DMS79 treated with DMSO at 0.1 percent for 48 hours (cell line): ENCODE data around the gene ZBED2.

Source experiments
- DNase-seq: peaks from one replicate; lab custom pipeline; 2025; lab: John Stamatoyannopoulos, UW

ZBED2 gene

DNA sequence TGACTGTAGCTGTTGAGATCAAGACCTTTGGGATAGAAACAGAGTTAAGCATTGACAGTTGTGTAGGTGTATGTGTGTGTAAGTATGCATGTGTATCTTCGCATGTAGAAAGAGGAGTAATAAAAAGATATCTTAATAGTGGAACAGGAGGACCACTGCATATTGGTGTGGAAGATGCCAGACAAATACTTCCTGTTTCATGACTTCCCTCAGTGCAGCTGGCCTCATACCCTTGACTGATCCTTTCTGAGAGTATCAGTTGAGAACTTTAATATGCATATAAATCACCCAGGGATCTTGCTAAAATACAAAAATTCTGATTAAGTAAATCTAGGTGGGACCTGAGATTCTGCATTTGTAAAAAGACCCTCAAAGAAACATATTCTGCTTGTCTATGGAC is 8.5 kb upstream of the ZBED2 start:
- DNase-seq: no peak

DNA sequence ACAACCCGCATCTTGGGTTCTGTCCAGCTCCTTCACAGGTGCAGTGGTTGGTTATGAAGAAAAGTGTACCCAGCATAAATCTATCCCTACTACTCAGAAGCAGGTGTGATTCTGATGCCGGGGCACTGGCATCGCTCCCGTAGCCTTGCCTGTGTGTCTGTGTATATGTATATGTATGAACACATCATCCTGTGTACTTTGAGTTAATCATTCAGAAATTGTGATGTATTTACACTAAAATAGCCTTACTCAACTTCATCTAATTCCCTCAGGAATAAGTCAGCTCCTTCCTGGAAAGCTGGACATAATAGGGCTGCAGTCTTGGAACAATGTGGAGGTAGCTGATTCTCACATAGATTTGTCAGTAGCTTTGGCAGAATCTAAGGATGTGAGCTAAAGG is 6.7 kb upstream of the ZBED2 start:
- DNase-seq: no peak

DNA sequence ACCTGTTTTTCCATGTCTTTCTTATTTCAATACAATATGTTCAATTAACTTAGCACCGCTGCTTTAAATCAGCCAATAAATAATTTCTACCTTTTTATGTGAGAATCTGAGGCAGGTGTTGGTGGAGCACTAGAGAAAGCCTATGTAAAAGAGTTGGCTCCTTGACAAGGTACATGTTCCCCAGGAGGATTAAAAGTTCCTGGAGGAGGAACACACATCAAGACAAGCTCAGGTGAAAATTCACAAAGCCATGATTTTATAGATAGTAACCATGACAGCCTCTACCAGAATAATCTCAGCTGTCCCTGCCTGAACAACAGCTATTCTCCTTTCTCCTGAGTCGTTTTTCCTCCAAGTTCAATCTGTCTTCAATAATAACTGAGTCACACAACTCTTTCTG is 3.4 kb upstream of the ZBED2 start:
- DNase-seq: peak; percentile 15

DNA sequence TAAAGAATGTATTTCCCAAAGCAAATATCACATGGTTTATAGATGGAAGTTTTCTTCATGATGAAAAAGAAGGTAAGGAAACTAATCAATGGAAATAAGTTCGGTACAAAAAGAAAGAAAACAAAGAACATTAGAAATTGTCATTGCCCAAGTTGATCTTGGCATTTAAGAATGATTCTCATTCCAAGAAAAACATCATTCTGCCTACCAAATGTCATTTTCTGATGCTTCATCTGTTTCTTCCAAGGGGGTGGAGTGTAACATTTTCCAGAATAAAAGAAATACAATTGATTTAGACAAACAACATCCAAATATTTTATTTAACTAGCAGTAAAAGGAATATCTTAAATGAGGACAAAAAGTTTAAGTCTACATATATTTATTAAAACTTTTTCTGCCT is 3.0 kb upstream of the ZBED2 start:
- DNase-seq: no peak

DNA sequence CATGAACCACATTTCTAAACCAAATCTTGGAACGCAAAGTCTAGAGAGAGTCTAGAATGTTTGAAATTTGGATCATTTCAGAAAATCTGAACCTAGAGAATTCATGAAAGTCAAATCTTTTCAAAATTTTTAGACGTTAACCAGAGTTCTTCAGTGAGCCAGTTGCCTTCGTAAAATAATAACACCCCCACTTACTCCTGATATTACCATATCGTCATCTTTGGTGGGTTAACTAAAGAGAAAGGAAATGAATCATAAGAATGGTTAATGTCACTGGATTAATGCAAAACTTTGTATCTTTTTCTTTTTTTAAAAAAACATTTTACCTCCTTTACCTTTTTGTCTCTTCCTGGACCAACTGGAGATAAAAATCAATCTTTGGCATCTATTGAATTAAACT is 1.2 kb upstream of the ZBED2 start:
- DNase-seq: no peak

DNA sequence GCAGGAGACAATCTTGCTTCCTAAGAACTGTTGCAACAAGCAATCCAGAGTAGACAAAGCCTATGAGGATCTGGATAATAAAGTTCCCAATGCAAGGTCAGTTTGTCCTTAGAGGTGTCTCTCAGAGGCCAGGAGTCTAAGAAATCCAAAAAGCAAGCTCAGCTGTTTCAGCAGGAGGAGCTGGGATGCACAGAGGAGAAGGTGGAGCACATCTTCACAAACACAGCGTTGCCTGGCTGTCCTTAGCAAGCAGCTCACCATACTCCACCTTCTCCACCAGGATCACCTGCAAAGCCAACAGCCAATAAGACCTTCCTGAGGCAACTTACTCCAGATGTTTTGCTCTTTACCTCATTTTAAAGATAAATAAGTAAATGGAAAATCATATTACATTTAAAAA is 365 bp downstream of the ZBED2 start:
- no peak for DNase-seq

DNA sequence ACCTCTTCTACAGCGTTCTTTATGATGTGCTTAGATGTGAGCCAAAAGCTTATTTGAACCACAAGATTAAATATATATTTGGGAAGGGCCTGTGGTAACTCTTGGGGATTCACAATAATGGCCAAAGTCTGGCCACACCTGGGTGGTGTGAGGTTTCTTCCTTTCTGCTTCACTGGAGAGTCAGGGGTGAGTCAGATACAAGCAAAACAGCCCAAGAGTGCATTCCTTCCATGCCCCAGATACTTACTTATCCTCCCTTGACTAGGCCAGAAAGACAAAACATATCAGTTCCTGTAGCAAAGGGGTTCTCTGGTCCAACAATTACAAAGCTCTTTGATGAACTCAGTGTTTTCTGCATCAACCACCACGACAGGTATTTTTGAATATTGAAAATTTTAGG is 941 bp downstream of the ZBED2 start:
- no peak for DNase-seq

DNA sequence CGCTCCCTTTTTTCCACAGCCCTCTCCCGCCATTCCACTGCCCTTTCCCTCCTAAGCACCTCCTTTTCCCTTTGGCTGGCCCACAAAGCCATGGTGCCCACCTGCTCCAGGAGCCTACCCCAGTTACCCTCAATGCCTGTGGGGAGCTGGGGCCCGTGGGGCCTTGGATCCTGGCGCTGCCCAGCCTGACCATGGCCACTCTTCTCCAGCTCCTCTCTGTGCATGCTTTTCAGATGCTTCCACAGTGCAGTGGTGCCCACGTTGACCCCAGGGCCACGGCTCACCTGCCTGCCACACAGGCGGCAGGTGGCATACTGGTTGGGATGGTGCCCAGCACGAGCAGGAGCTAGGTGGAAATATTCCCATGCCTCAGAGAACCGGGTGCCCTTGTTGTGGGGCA is 1.5 kb downstream of the ZBED2 start:
- no peak for DNase-seq

DNA sequence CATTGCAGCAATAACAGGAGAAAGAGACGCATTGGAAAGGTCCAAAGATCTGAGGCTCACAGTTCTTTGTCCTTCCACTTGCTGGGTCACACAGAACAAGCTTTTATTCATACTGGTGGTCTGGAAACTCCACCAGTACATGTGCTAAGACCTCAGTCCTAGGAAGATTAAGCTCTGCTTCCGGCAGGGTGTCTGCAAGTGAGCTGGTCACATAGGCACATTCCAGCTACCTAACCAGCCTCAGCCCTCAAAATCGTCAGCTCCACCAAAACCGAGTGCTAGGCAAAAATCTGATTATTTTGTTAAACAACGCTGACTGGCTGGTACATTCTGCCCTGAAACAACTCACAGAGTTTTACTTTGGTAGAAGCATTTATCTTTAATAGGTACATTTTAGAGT is 2.2 kb downstream of the ZBED2 start:
- no peak for DNase-seq

DNA sequence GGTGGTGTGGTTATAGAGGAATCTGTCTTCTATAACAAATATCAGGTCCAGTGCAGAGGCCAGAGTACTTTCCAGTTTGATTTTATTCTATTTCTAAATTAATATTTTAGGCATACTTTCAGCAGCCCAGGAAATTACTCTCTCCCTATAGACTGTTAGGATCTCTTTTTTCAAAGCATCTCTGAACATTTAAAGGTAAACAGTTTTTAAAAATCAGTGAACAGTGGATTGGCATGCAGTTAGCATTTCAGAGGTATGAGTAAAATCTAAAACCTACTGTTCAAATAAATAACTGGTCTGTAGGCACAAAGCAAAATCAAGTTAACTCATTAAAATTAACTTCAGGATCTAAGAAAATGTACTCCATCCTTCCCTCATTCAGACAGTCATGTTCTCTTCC is 3.0 kb downstream of the ZBED2 start:
- no peak for DNase-seq

DNA sequence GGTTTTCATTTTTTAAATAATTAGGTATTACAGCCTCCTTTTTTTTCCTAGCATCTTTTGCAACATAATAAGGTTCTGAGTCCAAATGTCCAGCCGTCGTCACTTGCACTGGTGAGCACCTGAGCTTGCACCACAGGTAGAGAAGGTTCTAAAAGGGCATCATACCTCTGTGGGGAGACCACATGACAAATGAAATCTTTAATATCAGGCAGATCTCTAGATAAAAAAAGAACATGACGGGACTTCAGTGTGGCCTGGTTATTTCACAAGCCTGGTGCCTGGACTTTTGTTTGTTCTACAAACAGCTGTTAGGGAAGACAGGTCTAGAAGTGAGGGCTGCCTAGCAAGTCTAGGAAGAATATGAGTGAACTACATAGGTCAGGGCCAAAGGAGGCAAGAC is 3.6 kb downstream of the ZBED2 start:
- no peak for DNase-seq

DNA sequence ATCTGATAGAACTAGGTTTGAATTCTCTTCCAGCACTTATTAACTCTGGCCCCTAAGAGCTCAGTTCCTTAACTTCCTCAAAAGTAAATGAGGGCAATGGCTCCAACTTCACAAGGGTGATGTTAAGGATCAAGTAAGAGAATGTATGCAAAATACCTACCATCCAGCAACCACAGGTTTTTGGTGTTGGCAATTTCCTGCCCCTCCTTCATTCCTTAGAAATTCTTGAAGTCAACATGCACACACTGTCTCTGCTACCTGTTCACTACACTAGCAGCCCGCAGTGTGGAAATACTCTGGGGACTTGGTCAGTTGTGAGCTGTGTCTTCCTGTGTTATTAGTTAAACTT is 5.0 kb downstream of the ZBED2 start:
- DNase-seq: no peak

DNA sequence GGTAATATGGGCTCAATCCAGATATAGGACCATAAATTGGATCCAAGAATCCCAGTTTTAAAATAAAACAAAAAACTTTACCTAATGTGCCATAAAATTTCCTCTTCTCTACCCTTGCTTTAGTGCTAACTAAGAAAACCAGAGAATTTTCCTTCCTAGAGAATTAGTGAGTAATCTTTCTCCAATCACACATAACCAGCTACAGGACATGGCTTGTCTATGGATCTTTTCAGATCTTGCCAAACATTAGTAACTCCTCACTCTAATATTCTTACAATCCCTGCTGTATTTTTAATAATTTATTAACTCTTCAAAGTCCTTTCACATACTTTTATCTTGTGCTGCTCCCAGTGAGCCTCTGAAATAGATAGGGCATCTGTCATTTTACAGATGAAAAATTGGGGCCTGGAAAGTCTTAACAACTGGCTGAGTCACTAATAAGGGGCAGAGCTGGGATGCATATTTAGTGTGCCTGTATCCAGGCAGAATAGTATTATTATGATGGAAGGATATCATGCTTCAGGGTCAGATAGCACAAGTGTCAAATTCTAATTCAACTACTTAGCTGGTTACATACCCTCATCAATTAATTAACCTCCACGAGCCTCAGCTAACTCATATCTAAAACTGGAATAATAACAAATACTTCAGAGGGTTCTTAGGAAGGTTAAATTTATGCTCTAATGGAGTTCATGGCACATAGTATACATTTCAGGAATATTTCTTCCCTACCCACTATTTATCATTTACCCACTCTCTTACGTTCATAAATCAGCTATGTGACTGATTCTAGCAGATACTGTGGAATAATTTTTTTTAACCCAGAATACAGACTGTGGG is 5.6 kb downstream of the ZBED2 start:
- no peak for DNase-seq

DNA sequence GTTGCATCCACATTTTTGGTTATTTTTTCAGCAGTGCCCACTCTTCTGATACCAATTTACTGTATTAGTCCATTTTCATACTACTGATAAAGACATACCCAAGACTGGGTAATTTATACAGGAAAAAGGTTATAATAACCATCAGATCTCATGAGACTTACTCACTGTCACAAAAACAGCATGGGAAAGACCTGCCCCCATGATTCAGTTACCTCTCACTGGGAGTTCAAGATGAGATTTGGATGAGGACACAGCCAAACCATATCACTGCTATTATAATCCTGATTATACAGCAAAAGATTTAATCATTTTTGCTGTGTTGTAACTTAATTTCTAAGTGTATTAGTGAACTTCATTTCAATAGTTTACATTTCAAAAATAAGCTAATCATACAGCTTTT is 6.6 kb downstream of the ZBED2 start:
- no peak for DNase-seq

DNA sequence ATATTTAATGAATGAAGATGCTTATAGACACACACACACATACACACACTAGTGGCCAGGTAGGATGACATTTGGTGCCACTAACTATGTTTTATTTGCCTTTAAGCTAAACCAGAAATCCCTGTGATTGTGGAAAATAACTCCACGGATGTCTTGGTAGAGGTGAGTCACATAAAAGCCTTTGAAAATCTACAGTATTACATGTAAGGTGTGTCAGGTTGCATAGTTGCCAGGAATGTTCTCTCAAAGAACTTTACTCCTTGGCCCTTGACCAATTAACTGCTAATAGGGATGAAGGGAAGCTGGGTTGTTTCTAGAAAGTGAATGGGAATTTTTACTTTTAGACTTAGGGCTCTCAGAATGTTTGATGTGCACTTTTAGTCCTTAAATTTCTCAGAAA is 9.9 kb downstream of the ZBED2 start:
- no peak for DNase-seq

DNA sequence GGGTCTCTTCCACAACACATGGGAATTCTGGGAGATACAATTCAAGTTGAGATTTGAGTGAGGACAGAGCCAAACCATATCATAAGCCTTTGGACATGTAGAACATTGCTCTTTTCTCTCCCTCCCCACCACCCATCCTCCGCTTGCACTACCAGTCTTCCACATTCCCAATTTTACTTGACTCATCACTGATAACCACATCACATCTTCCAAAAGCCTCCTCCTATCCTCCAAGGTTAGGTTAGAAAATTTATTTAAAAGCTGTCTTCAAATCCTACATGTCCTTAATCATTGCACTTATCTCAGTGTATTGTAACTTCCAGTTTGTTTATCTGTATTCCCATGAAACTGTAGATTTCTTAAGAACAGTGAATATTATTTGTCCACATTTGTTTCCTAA is 10.4 kb downstream of the ZBED2 start:
- no peak for DNase-seq

DNA sequence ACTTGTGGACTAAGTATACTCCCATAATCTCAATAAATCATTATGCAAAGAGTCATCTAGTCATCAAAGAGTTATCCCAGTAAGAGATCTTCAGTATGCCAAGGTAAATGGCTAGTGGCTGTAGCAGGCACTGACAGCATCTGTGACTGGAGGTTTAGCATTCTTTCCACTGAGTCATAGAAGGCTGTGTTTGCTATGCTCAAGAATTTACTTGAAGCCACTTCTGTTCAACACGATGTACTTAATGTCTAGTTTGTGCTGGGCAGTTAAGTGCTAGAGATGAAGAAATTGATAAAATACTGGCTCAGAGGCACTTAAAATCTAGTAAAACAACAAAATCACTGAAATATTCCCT is 13.0 kb downstream of the ZBED2 start:
- no peak for DNase-seq

DNA sequence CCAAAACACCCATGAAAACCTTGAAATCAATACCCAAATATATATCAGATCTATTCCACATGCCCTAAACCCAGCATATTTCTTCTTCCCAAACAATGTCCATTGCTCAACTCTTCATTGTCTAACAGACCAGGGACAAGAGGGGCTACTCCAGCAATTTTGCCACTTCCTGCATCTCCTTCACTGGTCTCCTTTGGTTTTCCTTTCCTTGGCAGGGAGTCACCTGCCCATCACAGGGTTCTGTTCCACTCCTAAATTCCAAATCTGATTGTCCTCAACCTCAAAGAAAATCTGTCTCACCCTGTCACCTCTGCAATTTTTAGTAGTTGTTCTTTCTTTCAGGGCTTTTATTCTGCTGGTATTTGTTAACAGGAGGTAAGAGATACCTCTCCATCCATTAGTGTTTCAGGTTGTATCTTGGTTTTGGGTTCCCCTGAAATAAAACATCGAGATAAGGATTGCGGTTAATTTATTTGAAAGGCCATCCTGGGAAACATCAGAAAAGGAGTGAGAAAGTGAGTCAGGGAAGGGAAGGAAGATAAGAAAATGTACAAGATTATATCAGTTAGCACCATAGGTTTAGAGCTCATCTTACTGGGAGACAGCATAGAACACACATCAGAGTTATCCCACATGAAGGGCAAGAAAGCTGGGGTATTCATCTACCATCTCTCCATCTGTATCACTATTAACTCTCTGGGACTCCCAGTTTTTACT is 13.6 kb downstream of the ZBED2 start:
- DNase-seq: no peak

DNA sequence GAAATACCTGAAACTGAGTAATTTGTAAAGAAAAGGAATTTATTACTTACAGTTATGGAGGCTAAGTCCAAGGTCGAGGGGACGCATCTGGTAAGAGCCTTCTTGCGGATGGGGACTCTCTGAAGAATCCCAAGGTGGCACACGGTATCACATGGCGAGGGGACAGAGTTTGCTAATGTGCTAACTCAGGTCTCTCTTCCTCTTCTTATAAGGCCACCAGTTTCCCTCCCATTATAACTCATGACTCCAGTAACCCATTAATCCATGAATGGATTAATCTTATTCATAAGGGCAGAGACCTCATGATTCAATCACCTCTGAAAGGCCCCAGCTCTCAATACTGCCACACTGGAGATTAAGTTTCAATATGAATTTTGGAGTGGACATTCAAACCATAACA is 15.7 kb downstream of the ZBED2 start:
- no peak for DNase-seq

DNA sequence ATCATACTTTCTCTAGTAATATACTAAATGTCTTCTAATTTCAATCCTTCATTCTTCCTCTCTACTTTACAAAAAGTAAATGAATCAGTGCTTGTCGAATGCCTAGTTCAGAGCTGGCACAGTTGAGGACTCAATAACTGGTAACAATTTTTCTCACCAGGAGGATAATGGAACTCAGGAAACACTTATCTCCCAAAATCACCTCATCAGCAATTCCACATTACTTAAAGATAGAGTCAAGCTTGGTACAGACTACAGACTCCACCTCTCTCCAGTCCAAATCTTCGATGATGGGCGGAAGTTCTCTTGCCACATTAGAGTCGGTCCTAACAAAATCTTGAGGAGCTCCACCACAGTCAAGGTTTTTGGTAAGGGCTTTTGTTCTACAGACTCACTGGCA is 16.3 kb downstream of the ZBED2 start:
- DNase-seq: no peak

DNA sequence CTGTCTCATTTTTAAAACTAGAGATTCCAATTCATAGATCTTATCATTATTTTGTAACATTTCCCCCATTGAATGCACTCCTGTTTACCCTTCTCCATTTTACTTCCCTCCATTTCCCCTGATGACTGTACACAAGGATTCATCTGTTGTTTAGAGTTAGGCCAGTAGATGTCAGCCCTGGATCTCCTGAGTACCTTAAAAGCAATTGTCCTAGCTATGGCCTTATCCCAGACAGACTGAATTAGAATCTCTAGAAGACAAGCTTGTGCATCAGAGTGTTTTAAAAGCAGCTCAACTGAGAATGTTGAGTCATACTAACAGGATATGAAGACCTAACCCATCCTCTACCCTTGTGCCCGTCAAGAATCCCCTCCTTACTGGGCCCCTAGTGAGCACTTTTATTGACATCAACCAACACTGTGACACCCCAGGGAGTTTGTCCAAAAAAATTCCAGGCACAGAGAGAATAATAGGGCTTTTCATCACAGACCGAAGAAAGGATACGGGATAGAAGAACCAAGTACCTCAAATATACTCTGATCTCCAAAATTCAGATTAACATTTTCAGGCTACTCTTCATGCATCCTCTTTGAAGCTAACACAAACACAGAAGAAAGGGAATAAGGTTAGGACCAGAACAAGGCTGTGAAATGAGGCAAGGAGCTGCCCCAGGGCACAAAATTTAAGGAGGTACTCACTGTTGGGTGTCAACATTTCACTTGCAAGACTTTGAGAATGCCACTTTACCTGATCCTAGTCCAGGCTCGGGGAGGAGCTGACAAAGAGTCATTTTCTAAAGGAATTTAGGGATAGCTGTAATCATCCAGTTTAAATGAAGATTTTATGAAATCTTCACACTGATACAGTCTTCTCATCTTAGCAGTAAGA is 17.1 kb downstream of the ZBED2 start:
- DNase-seq: peak; percentile 8

DNA sequence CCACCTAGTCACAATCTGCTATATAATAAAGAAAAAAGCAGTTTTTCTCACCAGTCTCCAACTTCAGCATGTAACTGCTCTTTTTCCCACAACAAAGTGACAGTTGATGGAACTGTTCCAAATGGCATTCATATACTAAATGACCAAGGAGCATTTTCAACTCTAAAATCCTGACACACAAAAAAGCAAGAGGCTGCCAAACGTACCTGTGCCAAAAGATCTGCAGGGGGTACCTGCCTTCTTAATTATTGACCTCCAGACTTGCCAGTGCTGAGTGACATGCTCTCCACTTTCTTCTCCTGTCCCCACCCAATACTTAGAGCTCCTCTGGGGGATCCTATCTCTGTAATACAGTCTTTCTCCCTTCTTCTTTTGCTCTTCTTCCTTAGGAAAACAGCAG is 18.0 kb downstream of the ZBED2 start:
- DNase-seq: no peak

DNA sequence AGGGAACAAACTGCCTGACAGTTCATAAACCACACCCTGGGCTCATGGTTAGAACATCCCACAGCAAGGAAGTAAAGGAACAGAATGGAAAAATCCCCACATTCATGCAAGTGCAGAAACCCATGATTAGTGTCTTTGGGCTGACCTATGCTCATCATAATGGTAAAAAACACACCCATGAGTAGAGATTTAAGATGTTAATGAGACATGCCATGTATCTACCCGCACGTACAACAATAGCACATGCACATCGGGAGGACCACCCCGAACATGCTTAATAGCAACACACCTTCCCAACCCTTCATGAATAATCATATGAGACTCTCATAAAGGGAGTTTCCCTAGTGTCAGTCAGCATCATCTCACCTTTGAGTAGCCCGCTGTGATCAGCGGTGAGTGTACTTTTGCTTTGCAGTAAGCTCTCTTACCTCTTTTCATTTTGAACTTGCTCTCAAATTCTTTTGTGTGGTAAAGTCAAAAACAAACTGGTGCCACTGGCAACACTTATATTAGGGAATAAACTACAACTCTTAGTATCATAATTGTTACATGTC is 23.2 kb downstream of the ZBED2 start:
- DNase-seq: no peak
